ENCODE data around the gene ABCD4. TPM values are rescaled to one million over a fixed set of nuclear protein-coding genes. Genes with fewer than 3 reads are reported as not detected.
"Not testable (repeated sequence)": the region's sequence is repeated elsewhere in the genome, so short reads cannot be mapped to it uniquely, and the experiment has no call there.

The ABCD4 gene
- total RNA-seq, 1 donor from 2014 or later, result 61.1 TPM

- no peaks in the 10 kb centered on the region for H3K27me3 ChIP-seq (ENCODE audit: control insufficient read depth, insufficient read depth, low read length)
- no peak overlapping the region for H3K4me3 ChIP-seq (ENCODE audit: low read depth, low read length)
- DNase-seq (ENCODE audit: low read depth), result no peak
- no peak for TF ChIP-seq CTCF (IDR thresholded peaks at IDR 0.05; ENCODE audit: insufficient read depth, low read length, poor library complexity, severe bottlenecking)
- peaks cover 4% of the 10 kb centered on the region for H3K36me3 ChIP-seq (ENCODE audit: control insufficient read depth, insufficient read depth, low read length)
These were observed 16.0 kb downstream of the ABCD4 start for GRCh38 chr14:74286736-74287135.

- TF ChIP-seq CTCF (IDR thresholded peaks at IDR 0.05; ENCODE audit: insufficient read depth, low read length, poor library complexity, severe bottlenecking), result no peak
- Histone ChIP-seq H3K27me3 (ENCODE audit: control insufficient read depth, insufficient read depth, low read length) (no peaks in the 10 kb centered on the region), H3K4me3 (ENCODE audit: low read depth, low read length) (no peak overlapping the region), H3K36me3 (ENCODE audit: control insufficient read depth, insufficient read depth, low read length) (no peaks in the 10 kb centered on the region)
- no peak for DNase-seq (ENCODE audit: low read depth)
These were observed 21.7 kb downstream of the ABCD4 start for GRCh38 chr14:74281069-74281468.

- Histone ChIP-seq H3K4me3 (ENCODE audit: low read depth, low read length) (no peak overlapping the region), H3K36me3 (ENCODE audit: control insufficient read depth, insufficient read depth, low read length) (no peaks in the 10 kb centered on the region), H3K27me3 (ENCODE audit: control insufficient read depth, insufficient read depth, low read length) (no peaks in the 10 kb centered on the region)
- no peak for TF ChIP-seq CTCF (IDR thresholded peaks at IDR 0.05; ENCODE audit: insufficient read depth, low read length, poor library complexity, severe bottlenecking)
- no peak for DNase-seq (ENCODE audit: low read depth)
These were observed 24.7 kb downstream of the ABCD4 start for GRCh38 chr14:74278080-74278479.

- H3K36me3 ChIP-seq (ENCODE audit: control insufficient read depth, insufficient read depth, low read length), result no peaks in the 10 kb centered on the region
- no peaks in the 10 kb centered on the region for H3K27me3 ChIP-seq (ENCODE audit: control insufficient read depth, insufficient read depth, low read length)
- DNase-seq (ENCODE audit: low read depth), result no peak
- no peak for TF ChIP-seq CTCF (IDR thresholded peaks at IDR 0.05; ENCODE audit: insufficient read depth, low read length, poor library complexity, severe bottlenecking)
- H3K4me3 ChIP-seq (ENCODE audit: low read depth, low read length), result no peak overlapping the region
These were observed 27.4 kb downstream of the ABCD4 start for GRCh38 chr14:74275241-74275841.

GRCh38 chr14:74271365-74271764, 31.4 kb downstream of the ABCD4 start:
- no peak for DNase-seq (ENCODE audit: low read depth)
- no peak for TF ChIP-seq CTCF (IDR thresholded peaks at IDR 0.05; ENCODE audit: insufficient read depth, low read length, poor library complexity, severe bottlenecking)
- Histone ChIP-seq H3K27me3 (ENCODE audit: control insufficient read depth, insufficient read depth, low read length) (no peaks in the 10 kb centered on the region), H3K36me3 (ENCODE audit: control insufficient read depth, insufficient read depth, low read length) (no peaks in the 10 kb centered on the region), H3K4me3 (ENCODE audit: low read depth, low read length) (no peak overlapping the region)

DNA sequence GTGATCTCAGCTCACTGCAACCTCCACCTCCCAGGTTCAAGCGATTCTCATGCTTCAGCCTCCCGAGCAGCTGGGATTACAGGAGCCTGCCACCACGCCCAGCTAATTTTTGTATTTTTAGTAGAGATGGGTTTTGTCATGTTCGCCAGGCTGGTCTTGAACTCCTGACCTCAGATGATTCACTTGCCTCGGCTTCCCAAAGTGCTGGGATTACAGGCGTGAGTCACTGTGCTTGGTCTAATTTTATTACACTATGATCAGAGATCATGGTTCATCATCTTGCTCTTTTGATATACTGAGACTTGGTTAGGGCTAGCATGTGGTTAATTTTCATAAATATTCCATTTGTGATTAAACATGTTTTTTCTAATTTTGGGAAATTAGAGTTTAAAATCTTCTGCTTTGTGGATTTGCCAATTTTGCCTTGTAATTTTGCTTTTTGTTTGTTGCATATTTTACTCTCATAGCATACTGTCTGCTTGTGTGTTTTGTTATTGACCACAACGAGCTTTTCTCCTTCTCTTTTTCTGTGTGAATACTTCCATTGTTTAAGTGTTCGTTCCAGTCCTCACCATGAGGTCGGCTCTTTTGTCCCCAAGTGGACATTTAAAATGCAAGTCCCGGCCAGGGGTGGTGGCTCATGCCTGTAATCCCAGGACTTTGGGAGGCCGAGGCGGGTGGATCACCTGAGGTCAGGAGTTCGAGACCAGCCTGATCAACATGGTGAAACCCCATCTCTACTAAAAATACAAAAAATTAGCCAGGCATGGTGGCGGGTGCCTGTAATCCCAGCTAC, 32.2 kb downstream of the ABCD4 start:
- H3K36me3 ChIP-seq (ENCODE audit: control insufficient read depth, insufficient read depth, low read length); H3K4me3 ChIP-seq (ENCODE audit: low read depth, low read length); H3K27me3 ChIP-seq (ENCODE audit: control insufficient read depth, insufficient read depth, low read length); DNase-seq (ENCODE audit: low read depth): not testable (repeated sequence)

Measured in kidney epithelial cell (primary cell).